DND-41 (cell line): Measurements from ENCODE around the gene MOB3B.

ENCODE experiments used
- EZH2 ChIP-seq: IDR thresholded peaks from 3 replicates; pipeline ENCODE4 v1.6.1; 2012; ENCODE audit warnings: borderline replicate concordance, low read depth, mild to moderate bottlenecking, moderate library complexity, low read length, inconsistent platforms; ENCODE audit not compliant: severe bottlenecking
- TF ChIP-seq, protein P1 (sequence below): IDR thresholded peaks from 2 replicates; pipeline ENCODE4 v1.5.1; 2012; ENCODE audit warnings: borderline replicate concordance, low read length, moderate library complexity, mild to moderate bottlenecking; ENCODE audit not compliant: poor library complexity, severe bottlenecking; ENCODE audit errors: extremely low read depth

DNA sequence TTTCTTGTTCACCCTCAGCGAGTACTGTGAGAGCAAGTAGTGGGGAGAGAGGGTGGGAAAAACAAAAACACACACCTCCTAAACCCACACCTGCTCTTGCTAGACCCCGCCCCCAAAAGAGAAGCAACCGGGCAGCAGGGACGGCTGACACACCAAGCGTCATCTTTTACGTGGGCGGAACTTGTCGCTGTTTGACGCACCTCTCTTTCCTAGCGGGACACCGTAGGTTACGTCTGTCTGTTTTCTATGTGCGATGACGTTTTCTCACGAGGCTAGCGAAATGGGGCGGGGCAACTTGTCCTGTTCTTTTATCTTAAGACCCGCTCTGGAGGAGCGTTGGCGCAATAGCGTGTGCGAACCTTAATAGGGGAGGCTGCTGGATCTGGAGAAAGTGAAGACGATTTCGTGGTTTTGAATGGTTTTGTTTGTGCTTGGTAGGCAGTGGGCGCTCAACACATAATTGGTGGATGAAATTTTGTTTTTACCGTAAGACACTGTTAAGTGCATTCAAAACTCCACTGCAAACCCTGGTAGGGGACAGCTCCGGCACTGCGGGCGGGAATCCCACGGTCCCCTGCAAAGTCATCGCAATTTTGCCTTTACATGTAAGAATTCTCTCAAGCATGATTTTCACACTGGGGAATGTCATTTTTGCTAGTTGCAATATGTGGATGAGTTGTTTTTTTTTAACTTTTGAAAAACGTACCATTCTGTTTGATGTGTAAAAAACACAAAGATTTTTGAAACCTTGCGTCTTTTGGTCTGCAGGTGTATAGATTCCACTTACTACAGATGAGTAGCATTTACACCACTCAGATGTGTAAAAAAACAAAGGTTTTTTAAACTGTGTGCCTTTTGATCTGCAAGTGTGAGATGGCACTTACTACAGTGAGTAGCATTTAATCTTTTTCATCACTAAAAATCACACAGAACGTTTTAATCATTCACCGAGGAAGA is 44.3 kb upstream of the MOB3B start:
- TF ChIP-seq, protein P1, sequence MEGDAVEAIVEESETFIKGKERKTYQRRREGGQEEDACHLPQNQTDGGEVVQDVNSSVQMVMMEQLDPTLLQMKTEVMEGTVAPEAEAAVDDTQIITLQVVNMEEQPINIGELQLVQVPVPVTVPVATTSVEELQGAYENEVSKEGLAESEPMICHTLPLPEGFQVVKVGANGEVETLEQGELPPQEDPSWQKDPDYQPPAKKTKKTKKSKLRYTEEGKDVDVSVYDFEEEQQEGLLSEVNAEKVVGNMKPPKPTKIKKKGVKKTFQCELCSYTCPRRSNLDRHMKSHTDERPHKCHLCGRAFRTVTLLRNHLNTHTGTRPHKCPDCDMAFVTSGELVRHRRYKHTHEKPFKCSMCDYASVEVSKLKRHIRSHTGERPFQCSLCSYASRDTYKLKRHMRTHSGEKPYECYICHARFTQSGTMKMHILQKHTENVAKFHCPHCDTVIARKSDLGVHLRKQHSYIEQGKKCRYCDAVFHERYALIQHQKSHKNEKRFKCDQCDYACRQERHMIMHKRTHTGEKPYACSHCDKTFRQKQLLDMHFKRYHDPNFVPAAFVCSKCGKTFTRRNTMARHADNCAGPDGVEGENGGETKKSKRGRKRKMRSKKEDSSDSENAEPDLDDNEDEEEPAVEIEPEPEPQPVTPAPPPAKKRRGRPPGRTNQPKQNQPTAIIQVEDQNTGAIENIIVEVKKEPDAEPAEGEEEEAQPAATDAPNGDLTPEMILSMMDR, result no peak
- TF ChIP-seq EZH2, result no peak
